ENCODE measurements around the gene PCDHA7. TPM values are rescaled to one million over a fixed set of nuclear protein-coding genes. Genes with fewer than 3 reads are reported as not detected.

PCDHA7 gene
- total RNA-seq, 1 experiment from 2014 or later, result 0.48 TPM

DNA sequence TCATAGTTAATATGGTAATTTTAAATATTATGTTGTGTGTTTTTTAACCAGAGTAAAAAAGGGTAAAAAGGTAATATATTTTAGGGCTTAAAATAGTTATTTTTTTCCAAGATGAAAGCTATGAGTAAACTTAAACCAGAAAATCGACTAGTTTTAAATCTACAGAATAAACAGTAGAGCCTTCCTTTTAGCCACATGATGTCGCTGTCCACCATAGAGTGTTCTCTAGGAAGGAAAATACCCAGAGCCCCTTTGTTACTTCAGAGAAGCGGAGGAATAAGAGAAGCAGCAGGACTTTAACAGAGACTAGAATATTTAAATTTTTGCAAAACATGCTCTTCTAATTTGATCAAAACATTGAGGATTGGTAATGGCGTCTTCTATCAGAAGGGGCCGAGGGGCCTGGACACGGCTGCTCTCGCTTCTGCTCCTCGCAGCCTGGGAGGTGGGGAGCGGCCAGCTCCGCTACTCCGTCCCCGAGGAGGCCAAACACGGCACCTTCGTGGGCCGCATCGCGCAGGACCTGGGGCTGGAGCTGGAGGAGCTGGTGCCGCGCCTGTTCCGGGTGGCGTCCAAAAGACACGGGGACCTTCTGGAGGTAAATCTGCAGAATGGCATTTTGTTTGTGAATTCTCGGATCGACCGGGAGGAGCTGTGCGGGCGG lies 39.3 kb upstream of the PCDHA7 start, which contains the start of gene PCDHA2:
PCDHA2 (plus strand) TSS at position 258 of the 664 bp plus-strand sequence.
- H3K27ac Mint-ChIP-seq, result no peak within 1 kb of the TSS; a peak in 1 of 7 replicates
- Histone ChIP-seq H3K23ac (ENCODE audit: insufficient read length, low read depth, low read length) (no peak within 1 kb of the TSS), H2AFZ (ENCODE audit: low read length) (no peak within 1 kb of the TSS), H2AK5ac (ENCODE audit: insufficient read length, low read length) (no peak within 1 kb of the TSS), H3K4ac (ENCODE audit: low read depth, low read length) (no peak within 1 kb of the TSS), H3K79me1 (ENCODE audit: insufficient read depth, low read depth, low read length, poor library complexity, severe bottlenecking) (no peaks in the 10 kb centered on the region), H3K4me2 (ENCODE audit: insufficient read depth, insufficient read length, low read length) (peak within 1 kb of the TSS; percentile 46), H2BK5ac (ENCODE audit: insufficient read length, low read length) (no peak within 1 kb of the TSS), H3K9ac (ENCODE audit: extremely low read depth, insufficient read length, low read length) (no peak within 1 kb of the TSS), H4K91ac (ENCODE audit: insufficient read length, low read depth, low read length) (no peak within 1 kb of the TSS), H3K18ac (ENCODE audit: insufficient read length, low read depth, low read length) (no peak within 1 kb of the TSS), H4K8ac (replicated peaks; ENCODE audit: insufficient read length, low read depth, low read length) (no peak within 1 kb of the TSS), H3K23me2 (ENCODE audit: insufficient read length, low read depth, low read length, poor library complexity, severe bottlenecking) (peaks cover 2% of the 10 kb centered on the region), H2BK120ac (ENCODE audit: low read depth, low read length, poor library complexity, severe bottlenecking) (no peak within 1 kb of the TSS), H3K27me3 (ENCODE audit: insufficient read depth, low read length) (no peaks in the 10 kb centered on the region), H3K27ac (ENCODE audit: insufficient read length, low read depth, low read length) (no peak within 1 kb of the TSS), H2BK15ac (ENCODE audit: low read depth, low read length) (no peak within 1 kb of the TSS), H3K14ac (ENCODE audit: insufficient read depth, low read length) (no peak within 1 kb of the TSS), H3K79me2 (ENCODE audit: insufficient read depth, low read length) (no peaks in the 10 kb centered on the region), H2BK20ac (ENCODE audit: low read depth, low read length, poor library complexity, severe bottlenecking) (no peak within 1 kb of the TSS), H2BK12ac (ENCODE audit: insufficient read length, low read depth, low read length) (no peak within 1 kb of the TSS), H3K56ac (ENCODE audit: insufficient read length, low read depth, low read length) (no peak within 1 kb of the TSS), H4K5ac (ENCODE audit: insufficient read length, low read depth, low read length) (no peak within 1 kb of the TSS), H3K9me3 (ENCODE audit: control insufficient read depth, low read depth, low read length) (no peaks in the 10 kb centered on the region), H3T11ph (ENCODE audit: low read length) (no peak within 1 kb of the TSS), H4K20me1 (ENCODE audit: control insufficient read depth, insufficient read depth, insufficient read length) (no peaks in the 10 kb centered on the region), H3K4me1 (ENCODE audit: insufficient read depth, low read length) (no peaks in the 10 kb centered on the region)
- peak within 1 kb of the TSS in 1 of 2 experiments; percentile 62; a peak in 2 of 5 replicates for H3K4me3 Mint-ChIP-seq
- H3K9me3 Mint-ChIP-seq, result peaks cover 49 to 60% of the 10 kb centered on the region in 2 experiments
- peaks cover 0 to 27% (median 10%) of the 10 kb centered on the region in 3 experiments; a peak in 6 of 7 replicates for H3K36me3 Mint-ChIP-seq (ENCODE audit: insufficient read depth in 1 of 3, low read depth in 3 of 3)
- no peak for DNase-seq
- TF ChIP-seq, protein P1, sequence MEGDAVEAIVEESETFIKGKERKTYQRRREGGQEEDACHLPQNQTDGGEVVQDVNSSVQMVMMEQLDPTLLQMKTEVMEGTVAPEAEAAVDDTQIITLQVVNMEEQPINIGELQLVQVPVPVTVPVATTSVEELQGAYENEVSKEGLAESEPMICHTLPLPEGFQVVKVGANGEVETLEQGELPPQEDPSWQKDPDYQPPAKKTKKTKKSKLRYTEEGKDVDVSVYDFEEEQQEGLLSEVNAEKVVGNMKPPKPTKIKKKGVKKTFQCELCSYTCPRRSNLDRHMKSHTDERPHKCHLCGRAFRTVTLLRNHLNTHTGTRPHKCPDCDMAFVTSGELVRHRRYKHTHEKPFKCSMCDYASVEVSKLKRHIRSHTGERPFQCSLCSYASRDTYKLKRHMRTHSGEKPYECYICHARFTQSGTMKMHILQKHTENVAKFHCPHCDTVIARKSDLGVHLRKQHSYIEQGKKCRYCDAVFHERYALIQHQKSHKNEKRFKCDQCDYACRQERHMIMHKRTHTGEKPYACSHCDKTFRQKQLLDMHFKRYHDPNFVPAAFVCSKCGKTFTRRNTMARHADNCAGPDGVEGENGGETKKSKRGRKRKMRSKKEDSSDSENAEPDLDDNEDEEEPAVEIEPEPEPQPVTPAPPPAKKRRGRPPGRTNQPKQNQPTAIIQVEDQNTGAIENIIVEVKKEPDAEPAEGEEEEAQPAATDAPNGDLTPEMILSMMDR (conservative IDR thresholded peaks at IDR 0.05), result peak; percentile 52; the same call in 2 of the 3 replicates
- no CpG with 5 or more reads among the region's 27 CpGs for WGBS (ENCODE audit: extremely low coverage, insufficient read length, low lambda C conversion rate)
- H3K27me3 Mint-ChIP-seq (ENCODE audit: low read depth), result no peaks in the 10 kb centered on the region
- no peaks in the 10 kb centered on the region for H3K4me1 Mint-ChIP-seq

All from H9 (cell line).